Tibial nerve (tissue), 4 donors: ENCODE measurements around the gene ELAVL1.

Experiments used
- CTCF ChIP-seq, 5 experiments: fragments of 200-600 bp in 3 of 5; fragments of 450-650 bp in 2 of 5; sonication (generic) in 3 of 5; IDR thresholded peaks; one replicate each; pipeline ENCODE4 v1.5.1; 2016 to 2019; ENCODE audit warnings: antibody characterized with exemption in 5 of 5, mild to moderate bottlenecking in 3 of 5, moderate library complexity in 2 of 5
- EP300 ChIP-seq, 2 donors: sonication (generic); formaldehyde crosslinking; IDR thresholded peaks; one replicate each; pipeline ENCODE4 v1.6.1; 2017; ENCODE audit warnings: antibody characterized with exemption in 2 of 2, mild to moderate bottlenecking in 1 of 2
- POLR2A ChIP-seq, 2 donors: fragments of 450-650 bp; IDR thresholded peaks; one replicate each; pipeline ENCODE4 v1.6.1; 2017; ENCODE audit warnings: antibody characterized with exemption in 2 of 2, mild to moderate bottlenecking in 2 of 2, moderate library complexity in 2 of 2

- TF ChIP-seq CTCF (IDR thresholded peaks at IDR 0.05) (no peak), EP300 (IDR thresholded peaks at IDR 0.05) (no peak), POLR2A (IDR thresholded peaks at IDR 0.05) (no peak)
Observed at GRCh38 chr19:7947939-7948338, 57.5 kb downstream of the ELAVL1 start.
